Upper lobe of left lung (tissue), 6 donors: ENCODE results near the gene DGCR8. TPM values are rescaled to one million over a fixed set of nuclear protein-coding genes. Genes with fewer than 3 reads are reported as not detected.

Experiments
- ATAC-seq, 2 donors: fragments of 200-7000 bp; cut with Tn5 transposase; one replicate each; pipeline ENCODE4 v1.9.1; 2022; ENCODE audit warnings: mild to moderate bottlenecking in 2 of 2, moderate library complexity in 2 of 2; ENCODE audit not compliant: low FRiP score in 2 of 2
- DNase-seq, 2 donors: peaks; one replicate each; pipeline ENCODE4 v3.0.0-alpha.2; 2019 to 2020
- H3K27ac ChIP-seq, 4 donors: fragments of 200-600 bp; sonication (generic); one replicate each; pipeline ENCODE4 v1.5.1; 2016 to 2019
- H3K27me3 ChIP-seq, 4 donors: fragments of 200-600 bp; sonication (generic); one replicate each; pipeline ENCODE4 v1.5.1; 2017 to 2019
- H3K36me3 ChIP-seq, 4 donors: fragments of 200-600 bp; sonication (generic); one replicate each; pipeline ENCODE4 v1.5.1; 2016 to 2019
- H3K4me1 ChIP-seq, 4 donors: fragments of 200-600 bp; sonication (generic); one replicate each; pipeline ENCODE4 v1.5.1; 2018 to 2019
- H3K4me3 ChIP-seq, 4 donors: fragments of 200-600 bp; sonication (generic); one replicate each; pipeline ENCODE4 v1.5.1; 2017 to 2019; ENCODE audit warnings: mild to moderate bottlenecking in 2 of 4, moderate library complexity in 1 of 4
- H3K9me3 ChIP-seq, 4 donors: fragments of 200-600 bp; sonication (generic); one replicate each; pipeline ENCODE4 v1.5.1; 2018 to 2019
- EP300 ChIP-seq, 4 donors: sonication (generic); formaldehyde crosslinking; IDR thresholded peaks; one replicate each; pipeline ENCODE4 v1.5.1; 2017; ENCODE audit warnings: antibody characterized with exemption in 4 of 4, control low read depth in 2 of 4
- POLR2A ChIP-seq, 4 donors: fragments of 450-650 bp; IDR thresholded peaks; one replicate each; pipeline ENCODE4 v1.5.1; 2016 to 2017; ENCODE audit warnings: antibody characterized with exemption in 4 of 4, mild to moderate bottlenecking in 2 of 4
- POLR2AphosphoS5 ChIP-seq, 2 donors: sonication (generic); formaldehyde crosslinking; IDR thresholded peaks; one replicate each; pipeline ENCODE4 v1.5.1; 2017; ENCODE audit warnings: antibody characterized with exemption in 2 of 2
- WGBS, 2 donors: methylation state at CpG; one replicate each; pipeline ENCODE4 v1.1.5; 2017 to 2018; 5-methylcytosine and 5-hydroxymethylcytosine counted together
- total RNA-seq, 6 donors: library from RNA; depleted of rRNA in 4 of 6; stranded (reverse); fragments of >200 nt in 4 of 6; gene quantifications; one replicate each; pipeline versions ENCODE4 v1.1.0 to v1.2.1, GENCODE V29; 2016 to 2021
- TF ChIP-seq, protein P1 (sequence below), 6 experiments: fragments of 450-650 bp in 4 of 6; fragments of 200-600 bp in 2 of 6; sonication (generic) in 2 of 6; IDR thresholded peaks; one replicate each; pipeline ENCODE4 v1.5.1; 2016 to 2019; ENCODE audit warnings: antibody characterized with exemption in 6 of 6
- donor health status: DM: no; HTN: no; CAD: no; lungs with moderate emphysema.
- donor health status: DM: no; HTN: yes; CAD: no; lungs with severe emphysema.

Gene DGCR8
- total RNA-seq, 6 donors from 2014 or later = 27.7 to 95.3 (median 33.1) TPM

DNA sequence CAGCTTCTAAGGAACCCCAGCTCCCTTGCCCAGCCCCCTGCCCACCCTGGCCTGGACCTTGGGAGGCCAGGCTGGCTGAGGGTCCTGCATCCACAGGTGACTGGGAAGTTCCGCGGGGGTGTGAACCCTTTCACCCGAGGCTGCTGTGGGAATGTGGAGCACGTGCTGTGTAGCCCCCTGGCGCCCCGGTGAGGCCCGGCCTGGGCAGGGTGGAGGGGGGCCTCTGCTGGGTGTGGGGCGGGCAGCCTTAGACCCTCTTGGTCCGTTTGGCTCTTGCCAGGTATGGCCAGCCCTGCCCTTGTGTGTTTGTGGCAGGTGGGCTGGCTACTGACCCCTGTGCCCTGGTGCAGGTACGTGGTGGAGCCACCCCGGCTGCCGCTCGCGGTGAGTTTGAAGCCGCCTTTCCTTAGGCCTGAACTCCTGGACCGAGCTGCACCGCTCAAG is 60.5 kb downstream of the DGCR8 start:
- H3K9me3 ChIP-seq = no peaks in the 10 kb centered on the region
- peaks cover 0 to 50% (median 26%) of the 10 kb centered on the region in 4 donors for H3K36me3 ChIP-seq
- DNase-seq (peak in 1 of 2 donors; percentile 78), ATAC-seq (no peak)
- no peaks in the 10 kb centered on the region for H3K27me3 ChIP-seq
- no peak overlapping the region for H3K4me3 ChIP-seq
- H3K4me1 ChIP-seq = peaks cover 21 to 33% (median 24%) of the 10 kb centered on the region in 4 donors
- 90 to 98% methylated on average over 10 to 17 of the region's 17 CpGs for WGBS, 2 donors
- no peak overlapping the region for H3K27ac ChIP-seq
- TF ChIP-seq EP300 (IDR thresholded peaks at IDR 0.05) (no peak), POLR2A (IDR thresholded peaks at IDR 0.05) (no peak), POLR2AphosphoS5 (IDR thresholded peaks at IDR 0.05) (no peak)
- TF ChIP-seq, protein P1, sequence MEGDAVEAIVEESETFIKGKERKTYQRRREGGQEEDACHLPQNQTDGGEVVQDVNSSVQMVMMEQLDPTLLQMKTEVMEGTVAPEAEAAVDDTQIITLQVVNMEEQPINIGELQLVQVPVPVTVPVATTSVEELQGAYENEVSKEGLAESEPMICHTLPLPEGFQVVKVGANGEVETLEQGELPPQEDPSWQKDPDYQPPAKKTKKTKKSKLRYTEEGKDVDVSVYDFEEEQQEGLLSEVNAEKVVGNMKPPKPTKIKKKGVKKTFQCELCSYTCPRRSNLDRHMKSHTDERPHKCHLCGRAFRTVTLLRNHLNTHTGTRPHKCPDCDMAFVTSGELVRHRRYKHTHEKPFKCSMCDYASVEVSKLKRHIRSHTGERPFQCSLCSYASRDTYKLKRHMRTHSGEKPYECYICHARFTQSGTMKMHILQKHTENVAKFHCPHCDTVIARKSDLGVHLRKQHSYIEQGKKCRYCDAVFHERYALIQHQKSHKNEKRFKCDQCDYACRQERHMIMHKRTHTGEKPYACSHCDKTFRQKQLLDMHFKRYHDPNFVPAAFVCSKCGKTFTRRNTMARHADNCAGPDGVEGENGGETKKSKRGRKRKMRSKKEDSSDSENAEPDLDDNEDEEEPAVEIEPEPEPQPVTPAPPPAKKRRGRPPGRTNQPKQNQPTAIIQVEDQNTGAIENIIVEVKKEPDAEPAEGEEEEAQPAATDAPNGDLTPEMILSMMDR (IDR thresholded peaks at IDR 0.05) = no peak

DNA sequence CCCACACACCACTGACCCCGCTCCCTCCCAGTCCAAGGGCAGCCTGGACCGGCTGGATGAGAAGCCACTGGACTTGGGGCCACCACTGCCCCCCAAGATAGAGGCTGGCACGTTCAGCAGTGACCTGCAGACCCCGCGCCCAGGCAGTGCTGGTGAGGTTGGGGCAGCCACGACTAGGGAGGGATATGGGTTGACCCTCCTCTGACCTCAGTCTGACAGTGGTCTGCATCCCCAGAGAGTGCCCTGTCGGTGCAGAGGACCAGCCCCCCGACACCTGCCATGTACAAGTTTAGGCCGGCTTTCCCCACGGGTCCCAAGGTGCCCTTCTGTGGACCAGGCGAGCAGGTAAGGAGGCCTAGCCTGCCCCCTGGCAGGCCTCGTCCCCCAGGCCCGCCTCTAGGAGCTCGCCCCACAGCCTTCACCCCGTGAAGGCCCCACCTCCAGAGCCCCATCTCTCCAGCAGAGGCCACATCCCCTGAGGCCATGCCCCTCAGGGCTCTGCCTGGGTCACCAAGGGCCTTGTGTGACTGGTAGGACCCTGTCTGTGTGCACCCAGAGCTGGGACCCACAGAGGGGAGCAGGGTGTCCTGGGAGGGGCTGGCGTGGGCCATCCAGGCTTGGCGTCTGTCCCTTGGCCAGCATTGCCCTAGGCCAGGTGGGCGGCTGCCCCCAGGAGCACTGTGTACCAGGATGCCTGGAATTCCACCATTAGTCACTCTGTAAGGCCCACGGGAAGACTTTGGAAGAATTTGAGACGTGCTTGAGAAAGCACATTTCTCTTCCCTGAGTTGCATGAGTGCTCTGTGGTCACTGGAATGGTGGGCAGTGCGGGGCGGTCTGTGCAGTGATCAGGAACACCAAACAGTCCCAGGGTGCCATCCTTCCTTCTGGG is 61.4 kb downstream of the DGCR8 start:
- Histone ChIP-seq H3K27ac (no peak overlapping the region), H3K4me1 (peaks cover 14 to 24% (median 16%) of the 10 kb centered on the region in 4 donors), H3K36me3 (peaks cover 0 to 55% (median 28%) of the 10 kb centered on the region in 4 donors), H3K9me3 (no peaks in the 10 kb centered on the region), H3K4me3 (no peak overlapping the region), H3K27me3 (no peaks in the 10 kb centered on the region)
- DNase-seq (peak in 1 of 2 donors; percentile 67), ATAC-seq (no peak)
- TF ChIP-seq POLR2A (IDR thresholded peaks at IDR 0.05) = no peak
- no peak for TF ChIP-seq POLR2AphosphoS5 (IDR thresholded peaks at IDR 0.05)
- WGBS, 2 donors = 90% methylated on average over 22 of the region's 22 CpGs; no CpG with 5 or more reads in 1 of the 2 donors

DNA sequence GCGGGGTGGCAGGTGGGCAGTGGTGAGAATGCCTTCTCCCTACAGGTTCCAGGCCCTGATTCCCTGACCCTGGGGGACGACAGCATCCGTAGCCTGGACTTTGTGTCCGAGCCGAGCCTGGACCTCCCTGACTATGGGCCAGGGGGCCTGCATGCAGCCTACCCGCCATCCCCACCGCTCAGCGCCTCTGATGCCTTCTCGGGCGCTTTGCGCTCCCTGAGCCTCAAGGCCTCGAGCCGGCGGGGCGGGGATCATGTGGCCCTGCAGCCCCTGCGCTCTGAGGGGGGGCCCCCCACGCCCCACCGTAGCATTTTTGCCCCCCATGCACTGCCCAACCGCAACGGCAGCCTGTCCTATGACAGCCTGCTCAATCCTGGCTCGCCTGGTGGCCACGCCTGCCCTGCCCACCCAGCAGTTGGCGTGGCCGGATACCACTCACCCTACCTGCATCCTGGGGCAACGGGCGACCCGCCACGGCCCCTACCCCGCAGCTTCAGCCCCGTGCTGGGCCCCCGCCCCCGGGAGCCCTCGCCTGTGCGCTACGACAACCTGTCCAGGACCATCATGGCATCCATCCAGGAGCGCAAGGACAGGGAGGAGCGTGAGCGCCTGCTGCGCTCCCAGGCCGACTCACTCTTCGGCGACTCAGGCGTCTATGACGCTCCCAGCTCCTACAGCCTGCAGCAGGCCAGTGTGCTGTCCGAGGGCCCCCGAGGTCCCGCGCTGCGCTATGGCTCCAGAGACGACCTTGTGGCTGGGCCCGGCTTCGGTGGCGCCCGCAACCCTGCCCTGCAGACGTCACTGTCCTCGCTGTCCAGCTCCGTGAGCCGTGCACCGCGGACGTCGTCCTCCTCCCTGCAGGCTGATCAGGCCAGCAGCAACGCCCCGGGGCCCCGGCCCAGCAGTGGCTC is 62.9 kb downstream of the DGCR8 start:
- H3K9me3 ChIP-seq = no peaks in the 10 kb centered on the region
- peaks cover 0 to 55% (median 28%) of the 10 kb centered on the region in 4 donors for H3K36me3 ChIP-seq
- DNase-seq (peak in 1 of 2 donors; percentile 85), ATAC-seq (no peak)
- H3K27ac ChIP-seq = no peak overlapping the region
- no peak for TF ChIP-seq POLR2AphosphoS5 (IDR thresholded peaks at IDR 0.05)
- TF ChIP-seq, protein P1 (IDR thresholded peaks at IDR 0.05) = no peak
- TF ChIP-seq POLR2A (IDR thresholded peaks at IDR 0.05) = no peak
- TF ChIP-seq EP300 (IDR thresholded peaks at IDR 0.05) = no peak
- peaks cover 3 to 9% (median 4%) of the 10 kb centered on the region in 4 donors for H3K4me1 ChIP-seq
- WGBS, 2 donors = 94 to 96% methylated on average over 20 to 48 of the region's 65 CpGs
- no peaks in the 10 kb centered on the region for H3K27me3 ChIP-seq
- H3K4me3 ChIP-seq = no peak overlapping the region

DNA sequence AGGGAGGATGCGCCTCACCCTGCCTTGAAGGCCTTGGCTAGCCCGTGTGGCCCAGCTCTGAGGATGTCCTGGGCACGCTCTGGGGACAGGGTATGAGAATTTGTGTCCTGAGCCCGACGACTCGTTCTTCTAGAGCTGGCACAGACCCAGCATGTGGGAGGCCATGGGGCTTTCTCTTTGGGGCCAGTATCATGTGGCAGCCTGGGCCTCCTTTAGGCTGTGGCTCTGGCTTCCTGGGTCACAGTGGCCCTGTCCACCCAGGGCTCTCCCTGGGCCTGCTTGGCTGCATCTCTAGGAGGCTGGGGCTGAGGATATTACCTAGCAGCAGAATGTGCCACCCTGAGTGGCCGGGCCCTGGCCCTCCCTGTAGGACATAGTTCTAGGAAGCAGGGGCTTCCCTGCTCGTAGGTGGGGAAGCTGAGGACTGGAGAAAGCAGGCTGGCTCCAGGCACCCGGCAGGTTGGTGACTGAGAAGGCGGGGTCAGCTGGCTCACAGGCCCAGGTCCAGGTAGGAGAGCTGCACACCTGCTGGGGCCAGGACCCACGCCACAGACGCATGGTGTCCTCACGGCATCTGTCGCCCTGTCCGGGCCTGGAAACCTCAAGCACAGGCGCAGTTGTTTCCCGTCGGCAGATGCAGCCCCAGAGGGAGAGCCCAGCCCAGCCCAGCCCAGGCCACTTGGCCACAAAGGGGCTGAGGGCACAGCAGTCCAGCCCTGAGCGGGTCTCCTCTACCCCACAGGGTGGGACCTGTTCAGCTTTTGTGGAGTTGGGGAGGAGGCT is 64.0 kb downstream of the DGCR8 start:
- Histone ChIP-seq H3K4me3 (no peak overlapping the region), H3K27me3 (no peaks in the 10 kb centered on the region), H3K9me3 (no peaks in the 10 kb centered on the region), H3K27ac (no peak overlapping the region), H3K36me3 (peaks cover 0 to 55% (median 26%) of the 10 kb centered on the region in 4 donors), H3K4me1 (no peaks in the 10 kb centered on the region)
- TF ChIP-seq, protein P1 (IDR thresholded peaks at IDR 0.05) = no peak
- TF ChIP-seq POLR2A (IDR thresholded peaks at IDR 0.05) (no peak), EP300 (IDR thresholded peaks at IDR 0.05) (no peak)
- WGBS, 2 donors = 86 to 89% methylated on average over 1 to 10 of the region's 19 CpGs
- DNase-seq (peak in 1 of 2 donors; percentile 69), ATAC-seq (no peak)
